ENCODE measurements around the gene APEH.

DNA sequence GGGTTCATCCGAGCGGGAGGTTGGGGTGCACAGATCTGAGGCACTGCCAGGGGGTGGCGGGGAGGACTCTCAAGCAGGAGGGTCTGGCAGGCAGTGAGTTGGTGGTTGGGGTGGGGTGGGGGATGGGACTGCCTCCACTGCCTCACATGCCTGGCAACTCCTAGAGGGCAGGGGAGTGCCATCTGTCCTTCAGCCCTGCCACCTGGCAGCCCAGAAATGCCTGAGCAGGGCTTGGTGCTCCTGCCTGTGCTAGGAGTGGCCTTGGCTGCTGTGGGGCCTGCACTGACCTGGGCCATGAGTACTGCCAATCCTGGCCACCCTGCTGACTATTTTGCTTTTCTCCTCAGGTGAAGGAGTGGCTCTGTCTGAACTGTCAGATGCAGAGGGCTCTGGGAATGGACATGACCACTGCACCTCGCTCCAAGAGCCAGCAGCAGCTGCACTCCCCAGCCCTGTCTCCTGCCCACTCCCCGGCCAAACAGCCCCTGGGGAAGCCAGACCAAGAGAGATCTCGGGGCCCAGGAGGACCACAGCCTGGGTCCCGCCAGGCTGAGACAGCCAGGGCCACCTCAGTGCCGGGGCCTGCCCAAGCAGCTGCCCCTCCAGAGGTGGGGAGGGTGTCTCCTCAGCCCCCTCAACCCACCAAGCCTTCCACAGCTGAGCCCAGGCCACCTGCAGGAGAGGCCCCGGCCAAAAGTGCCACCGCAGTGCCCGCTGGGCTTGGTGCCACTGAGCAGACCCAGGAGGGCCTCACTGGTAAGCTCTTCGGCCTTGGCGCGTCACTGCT is 32.0 kb upstream of the APEH start:
- TF ChIP-seq, protein P1, sequence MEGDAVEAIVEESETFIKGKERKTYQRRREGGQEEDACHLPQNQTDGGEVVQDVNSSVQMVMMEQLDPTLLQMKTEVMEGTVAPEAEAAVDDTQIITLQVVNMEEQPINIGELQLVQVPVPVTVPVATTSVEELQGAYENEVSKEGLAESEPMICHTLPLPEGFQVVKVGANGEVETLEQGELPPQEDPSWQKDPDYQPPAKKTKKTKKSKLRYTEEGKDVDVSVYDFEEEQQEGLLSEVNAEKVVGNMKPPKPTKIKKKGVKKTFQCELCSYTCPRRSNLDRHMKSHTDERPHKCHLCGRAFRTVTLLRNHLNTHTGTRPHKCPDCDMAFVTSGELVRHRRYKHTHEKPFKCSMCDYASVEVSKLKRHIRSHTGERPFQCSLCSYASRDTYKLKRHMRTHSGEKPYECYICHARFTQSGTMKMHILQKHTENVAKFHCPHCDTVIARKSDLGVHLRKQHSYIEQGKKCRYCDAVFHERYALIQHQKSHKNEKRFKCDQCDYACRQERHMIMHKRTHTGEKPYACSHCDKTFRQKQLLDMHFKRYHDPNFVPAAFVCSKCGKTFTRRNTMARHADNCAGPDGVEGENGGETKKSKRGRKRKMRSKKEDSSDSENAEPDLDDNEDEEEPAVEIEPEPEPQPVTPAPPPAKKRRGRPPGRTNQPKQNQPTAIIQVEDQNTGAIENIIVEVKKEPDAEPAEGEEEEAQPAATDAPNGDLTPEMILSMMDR (IDR thresholded peaks at IDR 0.05) = no peak
- no peak for TF ChIP-seq POLR2A (IDR thresholded peaks at IDR 0.05)
